Measurements from ENCODE around the gene DPPA5.

DPPA5 gene

DNA sequence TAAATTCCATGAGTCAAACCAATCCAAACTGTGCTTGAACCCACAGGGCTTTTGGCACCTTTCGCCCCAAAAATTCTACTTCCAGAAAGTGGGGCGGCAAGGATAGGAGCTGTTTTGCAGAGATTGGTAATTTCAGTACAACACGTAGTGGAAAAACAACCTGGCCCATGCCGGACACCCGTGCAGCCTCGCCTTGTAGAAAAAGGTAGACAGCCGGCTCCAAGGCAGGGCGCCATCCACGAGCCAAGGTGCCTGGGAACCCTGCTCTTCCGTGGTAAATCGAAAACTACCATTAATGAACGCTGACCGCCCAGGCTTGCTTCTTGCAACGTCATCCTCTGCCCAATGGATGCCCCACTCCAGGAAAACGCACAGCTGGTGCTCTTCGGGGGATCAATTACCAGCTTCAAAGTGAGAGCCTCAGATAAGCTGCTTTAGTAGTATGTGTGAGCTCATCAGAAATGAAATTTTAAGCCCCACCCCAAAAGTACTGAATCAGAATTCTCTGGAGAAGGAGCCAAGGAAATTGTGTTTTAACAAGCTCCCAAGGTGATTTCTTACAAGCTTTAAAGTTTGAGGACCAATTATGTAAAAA is 13.8 kb upstream of the DPPA5 start:
- no peak for ATAC-seq

DNA sequence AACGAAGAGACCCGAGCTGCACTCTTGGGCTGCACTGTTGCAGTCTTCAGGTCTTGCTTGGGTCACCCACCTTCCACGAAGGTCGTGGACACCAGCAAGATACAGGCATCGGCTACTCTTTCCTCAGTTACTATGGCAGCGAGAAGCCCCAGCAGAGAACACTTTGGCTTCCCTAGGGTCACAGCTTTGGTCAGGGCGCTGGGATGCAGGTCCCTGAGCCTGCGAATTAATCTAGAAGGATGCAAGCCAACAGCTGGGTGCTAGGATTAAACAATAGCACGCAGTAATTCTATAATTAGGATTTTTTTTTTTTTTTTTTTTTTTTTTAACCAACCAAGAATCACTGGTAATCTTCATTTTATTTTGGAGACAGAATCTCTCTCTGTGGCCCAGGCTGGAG is 10.5 kb upstream of the DPPA5 start:
- ATAC-seq, result no peak
- TF ChIP-seq ZFP30 (CRISPR knock-in tag; IDR thresholded peaks at IDR 0.05), result no peak
- TF ChIP-seq BACH2 (CRISPR knock-in tag; IDR thresholded peaks at IDR 0.05; ENCODE audit: borderline replicate concordance), result no peak
- no peak for TF ChIP-seq ZNF565 (CRISPR knock-in tag; conservative IDR thresholded peaks at IDR 0.05; ENCODE audit: low read depth)
- TF ChIP-seq ZNF70 (CRISPR knock-in tag; IDR thresholded peaks at IDR 0.05), result no peak
- TF ChIP-seq SNAI2 (CRISPR knock-in tag; IDR thresholded peaks at IDR 0.05), result no peak
- TF ChIP-seq ZFP3 (CRISPR knock-in tag; IDR thresholded peaks at IDR 0.05), result no peak
- TF ChIP-seq, protein P1, sequence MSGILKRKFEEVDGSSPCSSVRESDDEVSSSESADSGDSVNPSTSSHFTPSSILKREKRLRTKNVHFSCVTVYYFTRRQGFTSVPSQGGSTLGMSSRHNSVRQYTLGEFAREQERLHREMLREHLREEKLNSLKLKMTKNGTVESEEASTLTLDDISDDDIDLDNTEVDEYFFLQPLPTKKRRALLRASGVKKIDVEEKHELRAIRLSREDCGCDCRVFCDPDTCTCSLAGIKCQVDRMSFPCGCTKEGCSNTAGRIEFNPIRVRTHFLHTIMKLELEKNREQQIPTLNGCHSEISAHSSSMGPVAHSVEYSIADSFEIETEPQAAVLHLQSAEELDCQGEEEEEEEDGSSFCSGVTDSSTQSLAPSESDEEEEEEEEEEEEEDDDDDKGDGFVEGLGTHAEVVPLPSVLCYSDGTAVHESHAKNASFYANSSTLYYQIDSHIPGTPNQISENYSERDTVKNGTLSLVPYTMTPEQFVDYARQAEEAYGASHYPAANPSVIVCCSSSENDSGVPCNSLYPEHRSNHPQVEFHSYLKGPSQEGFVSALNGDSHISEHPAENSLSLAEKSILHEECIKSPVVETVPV (CRISPR knock-in tag; IDR thresholded peaks at IDR 0.05), result no peak
- TF ChIP-seq, protein P2, sequence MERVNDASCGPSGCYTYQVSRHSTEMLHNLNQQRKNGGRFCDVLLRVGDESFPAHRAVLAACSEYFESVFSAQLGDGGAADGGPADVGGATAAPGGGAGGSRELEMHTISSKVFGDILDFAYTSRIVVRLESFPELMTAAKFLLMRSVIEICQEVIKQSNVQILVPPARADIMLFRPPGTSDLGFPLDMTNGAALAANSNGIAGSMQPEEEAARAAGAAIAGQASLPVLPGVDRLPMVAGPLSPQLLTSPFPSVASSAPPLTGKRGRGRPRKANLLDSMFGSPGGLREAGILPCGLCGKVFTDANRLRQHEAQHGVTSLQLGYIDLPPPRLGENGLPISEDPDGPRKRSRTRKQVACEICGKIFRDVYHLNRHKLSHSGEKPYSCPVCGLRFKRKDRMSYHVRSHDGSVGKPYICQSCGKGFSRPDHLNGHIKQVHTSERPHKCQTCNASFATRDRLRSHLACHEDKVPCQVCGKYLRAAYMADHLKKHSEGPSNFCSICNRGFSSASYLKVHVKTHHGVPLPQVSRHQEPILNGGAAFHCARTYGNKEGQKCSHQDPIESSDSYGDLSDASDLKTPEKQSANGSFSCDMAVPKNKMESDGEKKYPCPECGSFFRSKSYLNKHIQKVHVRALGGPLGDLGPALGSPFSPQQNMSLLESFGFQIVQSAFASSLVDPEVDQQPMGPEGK (CRISPR knock-in tag; IDR thresholded peaks at IDR 0.05; ENCODE audit: borderline replicate concordance), result no peak
- no peak for TF ChIP-seq ESRRG (CRISPR knock-in tag; IDR thresholded peaks at IDR 0.05)
- TF ChIP-seq TCF4 (CRISPR knock-in tag; IDR thresholded peaks at IDR 0.05; ENCODE audit: borderline replicate concordance), result no peak
- no peak for TF ChIP-seq RARB (CRISPR knock-in tag; IDR thresholded peaks at IDR 0.05)
- TF ChIP-seq TOX (CRISPR knock-in tag; IDR thresholded peaks at IDR 0.05; ENCODE audit: borderline replicate concordance), result no peak
- TF ChIP-seq OSR1 (CRISPR knock-in tag; IDR thresholded peaks at IDR 0.05), result no peak
- TF ChIP-seq ISL1 (CRISPR knock-in tag; IDR thresholded peaks at IDR 0.05), result no peak
- TF ChIP-seq GLIS3 (CRISPR knock-in tag; IDR thresholded peaks at IDR 0.05), result no peak
- TF ChIP-seq, protein P3, sequence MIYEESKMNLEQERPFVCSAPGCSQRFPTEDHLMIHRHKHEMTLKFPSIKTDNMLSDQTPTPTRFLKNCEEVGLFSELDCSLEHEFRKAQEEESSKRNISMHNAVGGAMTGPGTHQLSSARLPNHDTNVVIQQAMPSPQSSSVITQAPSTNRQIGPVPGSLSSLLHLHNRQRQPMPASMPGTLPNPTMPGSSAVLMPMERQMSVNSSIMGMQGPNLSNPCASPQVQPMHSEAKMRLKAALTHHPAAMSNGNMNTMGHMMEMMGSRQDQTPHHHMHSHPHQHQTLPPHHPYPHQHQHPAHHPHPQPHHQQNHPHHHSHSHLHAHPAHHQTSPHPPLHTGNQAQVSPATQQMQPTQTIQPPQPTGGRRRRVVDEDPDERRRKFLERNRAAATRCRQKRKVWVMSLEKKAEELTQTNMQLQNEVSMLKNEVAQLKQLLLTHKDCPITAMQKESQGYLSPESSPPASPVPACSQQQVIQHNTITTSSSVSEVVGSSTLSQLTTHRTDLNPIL (CRISPR knock-in tag; IDR thresholded peaks at IDR 0.05; ENCODE audit: low read depth), result no peak
- no peak for TF ChIP-seq ZNF8 (CRISPR knock-in tag; IDR thresholded peaks at IDR 0.05)
- TF ChIP-seq, protein P4, sequence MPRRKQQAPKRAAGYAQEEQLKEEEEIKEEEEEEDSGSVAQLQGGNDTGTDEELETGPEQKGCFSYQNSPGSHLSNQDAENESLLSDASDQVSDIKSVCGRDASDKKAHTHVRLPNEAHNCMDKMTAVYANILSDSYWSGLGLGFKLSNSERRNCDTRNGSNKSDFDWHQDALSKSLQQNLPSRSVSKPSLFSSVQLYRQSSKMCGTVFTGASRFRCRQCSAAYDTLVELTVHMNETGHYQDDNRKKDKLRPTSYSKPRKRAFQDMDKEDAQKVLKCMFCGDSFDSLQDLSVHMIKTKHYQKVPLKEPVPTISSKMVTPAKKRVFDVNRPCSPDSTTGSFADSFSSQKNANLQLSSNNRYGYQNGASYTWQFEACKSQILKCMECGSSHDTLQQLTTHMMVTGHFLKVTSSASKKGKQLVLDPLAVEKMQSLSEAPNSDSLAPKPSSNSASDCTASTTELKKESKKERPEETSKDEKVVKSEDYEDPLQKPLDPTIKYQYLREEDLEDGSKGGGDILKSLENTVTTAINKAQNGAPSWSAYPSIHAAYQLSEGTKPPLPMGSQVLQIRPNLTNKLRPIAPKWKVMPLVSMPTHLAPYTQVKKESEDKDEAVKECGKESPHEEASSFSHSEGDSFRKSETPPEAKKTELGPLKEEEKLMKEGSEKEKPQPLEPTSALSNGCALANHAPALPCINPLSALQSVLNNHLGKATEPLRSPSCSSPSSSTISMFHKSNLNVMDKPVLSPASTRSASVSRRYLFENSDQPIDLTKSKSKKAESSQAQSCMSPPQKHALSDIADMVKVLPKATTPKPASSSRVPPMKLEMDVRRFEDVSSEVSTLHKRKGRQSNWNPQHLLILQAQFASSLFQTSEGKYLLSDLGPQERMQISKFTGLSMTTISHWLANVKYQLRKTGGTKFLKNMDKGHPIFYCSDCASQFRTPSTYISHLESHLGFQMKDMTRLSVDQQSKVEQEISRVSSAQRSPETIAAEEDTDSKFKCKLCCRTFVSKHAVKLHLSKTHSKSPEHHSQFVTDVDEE (CRISPR knock-in tag; IDR thresholded peaks at IDR 0.05), result no peak

More for the DNA sequence above, 13.8 kb upstream of the DPPA5 start:
- TF ChIP-seq BACH2 (CRISPR knock-in tag; IDR thresholded peaks at IDR 0.05; ENCODE audit: borderline replicate concordance) (no peak), CSDC2 (CRISPR knock-in tag; IDR thresholded peaks at IDR 0.05) (no peak), TOX (CRISPR knock-in tag; IDR thresholded peaks at IDR 0.05; ENCODE audit: borderline replicate concordance) (no peak), SNAI2 (CRISPR knock-in tag; IDR thresholded peaks at IDR 0.05) (no peak), ZFP3 (CRISPR knock-in tag; IDR thresholded peaks at IDR 0.05) (no peak), OSR1 (CRISPR knock-in tag; IDR thresholded peaks at IDR 0.05) (no peak), TCF4 (CRISPR knock-in tag; IDR thresholded peaks at IDR 0.05; ENCODE audit: borderline replicate concordance) (no peak), ESRRG (CRISPR knock-in tag; IDR thresholded peaks at IDR 0.05) (no peak), GLIS3 (CRISPR knock-in tag; IDR thresholded peaks at IDR 0.05) (no peak), ZNF70 (CRISPR knock-in tag; IDR thresholded peaks at IDR 0.05) (no peak), ARNTL (CRISPR knock-in tag; IDR thresholded peaks at IDR 0.05; ENCODE audit: borderline replicate concordance, low read depth) (no peak), PPARA (CRISPR knock-in tag; IDR thresholded peaks at IDR 0.05; ENCODE audit: borderline replicate concordance) (no peak)
- TF ChIP-seq, protein P5, sequence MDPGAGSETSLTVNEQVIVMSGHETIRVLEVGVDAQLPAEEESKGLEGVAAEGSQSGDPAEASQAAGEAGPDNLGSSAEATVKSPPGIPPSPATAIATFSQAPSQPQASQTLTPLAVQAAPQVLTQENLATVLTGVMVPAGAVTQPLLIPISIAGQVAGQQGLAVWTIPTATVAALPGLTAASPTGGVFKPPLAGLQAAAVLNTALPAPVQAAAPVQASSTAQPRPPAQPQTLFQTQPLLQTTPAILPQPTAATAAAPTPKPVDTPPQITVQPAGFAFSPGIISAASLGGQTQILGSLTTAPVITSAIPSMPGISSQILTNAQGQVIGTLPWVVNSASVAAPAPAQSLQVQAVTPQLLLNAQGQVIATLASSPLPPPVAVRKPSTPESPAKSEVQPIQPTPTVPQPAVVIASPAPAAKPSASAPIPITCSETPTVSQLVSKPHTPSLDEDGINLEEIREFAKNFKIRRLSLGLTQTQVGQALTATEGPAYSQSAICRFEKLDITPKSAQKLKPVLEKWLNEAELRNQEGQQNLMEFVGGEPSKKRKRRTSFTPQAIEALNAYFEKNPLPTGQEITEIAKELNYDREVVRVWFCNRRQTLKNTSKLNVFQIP (CRISPR knock-in tag; IDR thresholded peaks at IDR 0.05; ENCODE audit: borderline replicate concordance, low read depth), result no peak
- TF ChIP-seq, protein P2 (CRISPR knock-in tag; IDR thresholded peaks at IDR 0.05; ENCODE audit: borderline replicate concordance), result no peak
- TF ChIP-seq, protein P4 (CRISPR knock-in tag; IDR thresholded peaks at IDR 0.05), result no peak
